ENCODE results near the gene TGFBI.

DNA sequence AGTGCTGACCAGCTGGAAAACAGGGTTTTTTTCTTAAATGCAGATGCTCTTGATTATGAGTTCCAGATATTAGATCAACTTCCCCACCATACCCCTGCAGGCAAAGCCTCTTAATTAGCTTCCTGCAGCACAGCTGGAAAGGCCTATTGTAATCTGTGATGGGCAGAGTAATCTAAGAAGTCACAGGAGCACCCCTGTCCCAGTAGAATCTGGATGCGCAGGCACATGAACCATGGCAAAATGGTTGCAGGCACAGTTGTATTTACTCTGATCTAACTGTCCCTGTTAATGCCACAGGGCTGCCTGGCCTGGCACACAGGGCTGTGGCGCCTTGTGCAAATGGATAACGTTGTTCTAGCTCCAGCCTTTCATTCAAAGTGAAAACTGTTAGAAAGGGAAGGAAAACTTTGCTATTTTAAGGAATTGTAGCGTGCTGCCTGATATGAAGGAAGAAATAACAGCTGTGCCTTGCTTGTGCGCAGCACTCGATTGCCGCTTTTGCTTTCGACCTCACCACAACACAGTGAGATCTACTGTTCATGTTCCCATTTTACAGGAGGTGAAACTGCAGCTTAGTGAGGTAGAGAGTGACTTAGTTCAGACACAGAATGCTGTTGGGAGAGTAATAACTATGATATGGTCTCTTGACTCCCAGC lies 2.3 kb downstream of the TGFBI start:
- TF ChIP-seq POLR2AphosphoS5 (IDR thresholded peaks at IDR 0.05; ENCODE audit: control insufficient read depth, insufficient read depth, low read depth, low read length): no peak
- no peak for TF ChIP-seq CTCF (IDR thresholded peaks at IDR 0.05 in 2 of 3, conservative IDR thresholded peaks at IDR 0.05 in 1 of 3; ENCODE audit: insufficient read depth in 2 of 3, low read depth in 1 of 3, low read length in 3 of 3)
- TF ChIP-seq TAF7 (tag; IDR thresholded peaks at IDR 0.05): no peak
- TF ChIP-seq CHD1 (IDR thresholded peaks at IDR 0.05; ENCODE audit: low read length): no peak
- TF ChIP-seq EZH2 (IDR thresholded peaks at IDR 0.05; ENCODE audit: borderline replicate concordance, low read depth, low read length): no peak
- TF ChIP-seq ASH1L (IDR thresholded peaks at IDR 0.05; ENCODE audit: borderline replicate concordance, low read depth, partially characterized antibody): no peak
- no peak for TF ChIP-seq CTBP1 (IDR thresholded peaks at IDR 0.05; ENCODE audit: borderline replicate concordance)
- no peak for TF ChIP-seq ZBTB2 (IDR thresholded peaks at IDR 0.05)
- no peak for TF ChIP-seq POLR2A (conservative IDR thresholded peaks at IDR 0.05)
- TF ChIP-seq, protein P1, sequence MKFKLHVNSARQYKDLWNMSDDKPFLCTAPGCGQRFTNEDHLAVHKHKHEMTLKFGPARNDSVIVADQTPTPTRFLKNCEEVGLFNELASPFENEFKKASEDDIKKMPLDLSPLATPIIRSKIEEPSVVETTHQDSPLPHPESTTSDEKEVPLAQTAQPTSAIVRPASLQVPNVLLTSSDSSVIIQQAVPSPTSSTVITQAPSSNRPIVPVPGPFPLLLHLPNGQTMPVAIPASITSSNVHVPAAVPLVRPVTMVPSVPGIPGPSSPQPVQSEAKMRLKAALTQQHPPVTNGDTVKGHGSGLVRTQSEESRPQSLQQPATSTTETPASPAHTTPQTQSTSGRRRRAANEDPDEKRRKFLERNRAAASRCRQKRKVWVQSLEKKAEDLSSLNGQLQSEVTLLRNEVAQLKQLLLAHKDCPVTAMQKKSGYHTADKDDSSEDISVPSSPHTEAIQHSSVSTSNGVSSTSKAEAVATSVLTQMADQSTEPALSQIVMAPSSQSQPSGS (CRISPR knock-in tag; IDR thresholded peaks at IDR 0.05): no peak
